AML-193 (cell line): ENCODE results near the gene SLC9B1.
"Not testable (repeated sequence)": the region's sequence is repeated elsewhere in the genome, so short reads cannot be mapped to it uniquely, and the experiment has no call there.

ENCODE experiments used
- DNase-seq, 2 experiments: peaks; one replicate each; lab custom pipeline; 2025; lab: John Stamatoyannopoulos, UW

SLC9B1 gene

DNA sequence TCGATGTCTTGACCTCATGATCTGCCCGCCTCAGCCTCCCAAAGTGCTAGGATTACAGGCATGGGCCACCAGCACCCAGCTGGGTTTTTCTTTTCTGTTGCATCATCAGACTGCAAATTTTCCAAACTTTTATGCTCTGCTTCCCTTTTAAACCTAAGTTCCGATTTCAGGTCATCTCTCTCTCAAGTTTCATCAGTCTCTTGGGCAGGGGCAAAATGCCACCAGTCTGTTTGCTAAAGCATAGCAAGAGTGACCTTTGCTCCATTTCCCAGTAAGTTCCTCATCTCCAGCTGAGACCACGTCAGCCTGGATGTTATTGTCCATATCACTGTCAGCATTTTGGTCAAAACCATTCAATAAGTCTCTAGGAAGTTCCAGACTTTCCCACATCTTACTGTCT, 141.2 kb downstream of the SLC9B1 start:
- DNase-seq: not testable (repeated sequence)

DNA sequence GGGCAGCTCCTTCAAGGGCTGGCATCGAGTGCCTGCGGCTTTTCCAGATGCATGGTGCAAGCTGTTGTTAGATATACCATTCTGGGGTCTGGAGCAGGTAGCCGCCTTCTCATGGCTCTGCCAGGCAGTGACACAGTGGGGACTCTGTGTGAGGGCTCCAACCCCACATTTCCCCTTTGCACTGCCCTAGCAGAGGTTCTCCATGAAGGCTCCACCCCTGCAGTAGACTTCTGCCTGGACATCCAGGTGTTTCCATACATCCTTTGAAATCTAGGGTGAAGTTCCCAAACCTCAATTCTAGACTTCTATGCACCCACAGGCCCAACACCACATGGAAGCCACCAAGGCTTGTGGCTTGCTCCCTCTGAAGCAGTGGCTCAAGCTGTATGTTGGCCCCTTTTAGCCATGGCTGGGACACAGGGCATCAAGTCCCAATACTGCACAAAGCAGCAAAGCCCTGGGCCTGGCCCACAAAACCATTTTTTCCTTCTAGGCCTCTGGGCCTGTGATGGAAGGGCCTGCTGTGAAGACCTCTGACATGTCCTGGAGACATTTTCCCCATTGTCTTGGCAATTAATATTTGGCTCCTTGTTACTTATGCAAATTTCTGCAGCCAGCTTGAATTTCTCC, 141.9 kb downstream of the SLC9B1 start:
- DNase-seq: not testable (repeated sequence)

DNA sequence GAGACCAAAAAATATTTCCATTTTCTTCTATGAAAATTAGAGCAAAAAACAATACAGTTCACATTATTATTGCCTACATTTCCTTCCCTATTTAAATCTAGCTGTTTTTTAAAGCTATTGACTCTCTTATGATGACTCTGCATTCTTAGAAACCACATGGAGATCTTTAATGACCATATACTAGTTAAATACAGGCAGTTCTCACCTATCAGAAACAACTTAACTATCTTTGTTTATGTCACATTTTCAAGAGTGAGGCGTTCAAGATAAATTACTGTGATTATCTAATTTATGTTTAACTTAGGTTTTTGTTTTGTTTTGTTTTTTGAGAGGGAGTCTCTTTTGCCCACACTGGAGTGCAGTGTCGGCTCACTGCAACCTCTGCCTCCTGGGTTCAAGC, 147.7 kb downstream of the SLC9B1 start:
- DNase-seq: peak; percentile 48 to 49

DNA sequence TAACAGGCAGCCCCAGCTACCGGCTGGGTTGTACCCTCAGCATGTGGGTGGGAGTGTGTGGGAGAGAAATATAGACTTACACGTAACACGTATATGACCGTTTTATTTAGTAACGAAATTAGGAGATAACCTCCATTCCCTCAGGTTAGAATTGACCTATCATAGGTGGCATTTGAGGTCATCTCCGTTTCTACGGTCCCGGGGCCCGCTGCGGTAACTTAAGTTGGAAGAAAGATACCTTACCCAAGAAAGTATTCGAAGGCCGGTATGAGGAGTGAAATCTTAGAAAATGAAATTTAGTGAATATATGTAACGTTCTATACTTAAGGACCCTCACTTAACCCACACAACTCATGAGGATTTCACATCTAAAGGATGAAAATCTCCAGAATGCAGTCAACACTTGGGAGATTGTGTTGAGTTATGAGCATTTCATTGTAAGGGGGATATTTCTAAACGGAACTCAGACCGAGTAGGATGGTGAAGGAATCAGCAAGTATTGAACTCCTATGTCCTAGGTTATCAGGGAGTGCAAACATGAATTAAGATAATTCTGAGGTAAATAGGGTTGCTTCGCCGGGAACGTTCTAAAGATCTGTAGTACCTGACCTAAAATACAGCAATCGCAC, 149.8 kb downstream of the SLC9B1 start:
- peak in 1 of 2 experiments; percentile 37 for DNase-seq

DNA sequence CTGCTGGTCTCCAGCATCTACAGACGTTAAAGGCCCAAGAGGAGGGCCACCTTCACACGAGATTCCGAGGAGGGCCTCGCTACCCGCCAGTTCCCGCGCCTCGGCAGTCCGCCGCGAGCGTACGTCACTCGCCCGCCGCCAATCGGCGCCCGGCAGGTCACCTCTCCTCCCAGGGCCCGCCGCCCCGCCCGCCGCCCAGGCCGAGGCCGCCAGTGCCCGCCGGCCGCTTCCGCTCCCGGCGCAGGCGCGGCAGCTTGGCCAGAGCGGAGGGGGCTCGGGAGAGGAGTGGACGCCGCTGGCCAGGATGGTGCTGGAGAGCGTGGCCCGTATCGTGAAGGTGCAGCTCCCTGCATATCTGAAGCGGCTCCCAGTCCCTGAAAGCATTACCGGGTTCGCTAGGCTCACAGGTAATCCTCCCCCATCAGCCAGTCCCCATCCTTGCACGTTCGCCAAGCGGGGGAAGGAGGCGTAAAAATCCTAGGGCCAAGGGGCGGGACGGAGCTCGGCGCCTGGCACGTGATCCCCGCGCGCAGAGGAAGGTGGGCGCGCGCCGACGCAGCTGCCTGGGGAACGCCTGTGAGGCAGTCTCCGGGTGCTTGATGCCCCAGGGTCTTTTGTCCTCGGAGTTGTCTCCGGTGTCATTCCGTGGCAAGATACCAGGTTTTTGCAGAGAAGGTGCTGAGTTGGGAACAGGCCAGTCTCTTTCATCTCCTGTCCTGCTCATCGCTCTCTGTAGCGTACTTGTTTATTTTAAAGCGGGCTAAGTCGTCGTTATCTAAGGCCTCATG, 150.5 kb downstream of the SLC9B1 start, which contains the start of gene CISD2:
Gene CISD2, plus strand, starts transcription at position 212 of the 788 bp plus-strand sequence. Its CDS starts 93 bp downstream, at position 305.
- DNase-seq: peak; percentile 84 to 86

DNA sequence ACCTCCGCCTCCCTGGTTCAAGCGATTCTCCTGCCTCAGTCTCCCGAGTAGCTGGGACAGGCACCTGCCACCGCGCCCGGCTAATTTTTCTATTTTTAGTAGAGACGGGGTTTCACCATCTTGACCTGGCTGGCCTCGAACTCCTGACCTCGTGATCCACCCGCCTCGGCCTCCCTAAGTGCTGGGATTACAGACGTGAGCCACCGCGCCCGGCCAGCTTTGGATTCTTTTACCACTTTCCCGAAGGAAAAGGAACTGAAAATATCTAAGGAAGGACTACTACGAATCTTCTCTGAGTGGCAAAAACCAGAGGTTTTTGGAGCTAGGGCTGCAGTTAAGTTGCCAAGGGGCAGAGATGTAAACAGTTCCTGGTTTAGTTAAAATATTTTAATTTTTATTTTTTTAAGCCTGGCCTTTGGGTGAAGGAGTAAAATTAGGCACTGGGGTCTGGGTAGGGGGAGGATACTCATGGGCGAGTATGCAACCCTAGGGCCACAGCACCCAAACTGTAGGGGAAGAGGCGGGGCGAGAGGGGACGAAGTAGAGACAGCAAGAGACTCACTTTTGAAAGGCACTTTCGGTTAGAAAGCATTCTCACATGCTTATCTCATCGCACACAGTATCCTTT, 151.2 kb downstream of the SLC9B1 start:
- no peak for DNase-seq

DNA sequence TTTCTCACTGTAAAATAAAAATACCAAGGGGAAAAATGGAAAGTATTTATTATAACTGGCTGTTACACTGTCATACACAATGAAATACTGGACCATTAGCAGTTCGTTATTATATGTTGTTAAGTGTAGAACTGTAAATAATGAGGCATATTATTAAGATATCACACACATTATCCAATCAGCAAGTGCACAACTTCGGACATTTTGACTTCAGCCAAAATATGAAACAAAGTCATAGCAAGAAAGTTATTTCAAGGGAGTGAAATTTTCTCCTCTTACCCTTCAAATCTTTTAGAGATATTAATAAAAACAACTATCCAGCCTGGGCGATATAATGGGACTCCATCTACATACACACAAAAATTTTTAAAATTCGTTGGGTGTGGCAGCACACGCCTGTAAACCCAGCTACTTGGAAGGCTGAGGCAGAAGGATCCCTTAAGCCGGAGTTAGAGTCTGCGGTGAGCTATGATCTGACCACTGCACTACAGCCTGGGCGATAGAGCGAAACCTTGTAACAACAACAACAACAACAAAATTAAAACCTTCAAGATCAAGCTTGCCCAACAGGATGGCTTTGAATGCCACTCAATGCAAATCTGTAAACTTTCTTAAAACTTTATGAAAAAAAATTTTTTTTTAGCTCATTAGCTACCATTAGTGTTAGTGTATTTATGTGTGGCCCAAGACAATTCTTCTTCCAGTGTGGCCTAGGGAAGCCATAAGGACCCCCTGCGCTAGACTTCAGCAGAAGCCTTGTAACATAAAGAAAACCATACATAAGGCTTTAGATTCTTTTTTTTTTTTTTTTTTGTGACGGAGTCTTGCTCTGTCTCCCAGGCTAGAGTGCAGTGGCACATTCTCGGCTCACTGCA, 152.0 kb downstream of the SLC9B1 start:
- peak; percentile 25 to 35 for DNase-seq

DNA sequence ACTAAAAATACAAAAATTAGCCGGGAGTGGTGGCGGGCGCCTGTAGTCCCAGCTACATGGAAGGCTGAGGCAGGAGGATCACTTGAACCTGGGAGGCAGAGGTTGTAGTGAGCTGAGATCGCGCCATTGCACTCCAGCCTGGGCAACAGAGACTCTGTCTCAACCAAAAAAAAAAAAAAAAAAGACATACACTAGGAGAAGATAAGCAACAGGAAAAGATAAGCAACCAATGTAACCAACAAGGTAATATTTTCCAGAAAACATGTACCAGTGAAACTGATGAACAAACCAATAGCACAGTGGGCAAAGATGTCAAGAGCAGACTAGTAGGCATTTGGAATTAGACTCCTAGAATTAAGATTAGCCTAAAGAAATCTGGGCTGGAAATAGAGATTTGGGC, 154.2 kb downstream of the SLC9B1 start:
- DNase-seq: not testable (repeated sequence)

DNA sequence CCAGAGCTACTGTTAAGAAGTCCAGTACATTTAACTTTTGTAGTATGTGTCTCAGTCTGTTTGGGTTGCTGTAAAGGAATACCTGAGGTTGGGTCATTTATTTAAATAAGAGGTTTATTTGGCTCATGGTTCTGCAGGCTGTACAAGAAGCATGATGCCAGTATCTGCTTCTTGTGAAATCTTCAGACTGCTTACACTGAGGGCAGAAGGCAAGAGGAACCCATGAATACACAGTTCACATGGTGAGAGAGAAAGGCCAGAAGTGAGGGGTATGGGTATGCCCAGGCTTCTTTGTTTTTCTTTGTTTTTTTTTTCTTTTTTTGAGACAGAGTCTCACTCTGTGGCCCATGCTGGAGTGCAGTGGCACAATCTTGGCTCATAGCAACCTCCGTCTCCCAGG, 156.8 kb downstream of the SLC9B1 start:
- peak in 1 of 2 experiments; percentile 12 for DNase-seq

DNA sequence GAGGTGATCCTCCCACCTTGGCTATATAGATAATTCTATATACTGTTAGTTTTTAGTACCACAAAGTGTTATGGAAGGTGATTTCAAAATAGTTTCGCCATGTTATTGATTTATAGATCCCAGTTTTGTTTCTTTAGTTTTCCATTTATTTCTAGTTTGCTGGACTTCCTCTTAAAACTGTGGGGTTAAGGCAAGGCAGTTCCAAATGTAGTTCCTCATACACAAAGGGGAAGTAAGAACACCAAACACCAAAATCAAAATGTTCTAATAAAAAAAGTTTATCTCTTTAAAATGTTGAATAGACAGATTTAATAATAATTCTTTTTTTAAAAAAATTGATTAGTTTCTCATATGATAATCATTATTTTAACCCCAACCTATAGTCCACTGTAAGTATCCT, 157.5 kb downstream of the SLC9B1 start:
- peak; percentile 71 to 81 for DNase-seq

DNA sequence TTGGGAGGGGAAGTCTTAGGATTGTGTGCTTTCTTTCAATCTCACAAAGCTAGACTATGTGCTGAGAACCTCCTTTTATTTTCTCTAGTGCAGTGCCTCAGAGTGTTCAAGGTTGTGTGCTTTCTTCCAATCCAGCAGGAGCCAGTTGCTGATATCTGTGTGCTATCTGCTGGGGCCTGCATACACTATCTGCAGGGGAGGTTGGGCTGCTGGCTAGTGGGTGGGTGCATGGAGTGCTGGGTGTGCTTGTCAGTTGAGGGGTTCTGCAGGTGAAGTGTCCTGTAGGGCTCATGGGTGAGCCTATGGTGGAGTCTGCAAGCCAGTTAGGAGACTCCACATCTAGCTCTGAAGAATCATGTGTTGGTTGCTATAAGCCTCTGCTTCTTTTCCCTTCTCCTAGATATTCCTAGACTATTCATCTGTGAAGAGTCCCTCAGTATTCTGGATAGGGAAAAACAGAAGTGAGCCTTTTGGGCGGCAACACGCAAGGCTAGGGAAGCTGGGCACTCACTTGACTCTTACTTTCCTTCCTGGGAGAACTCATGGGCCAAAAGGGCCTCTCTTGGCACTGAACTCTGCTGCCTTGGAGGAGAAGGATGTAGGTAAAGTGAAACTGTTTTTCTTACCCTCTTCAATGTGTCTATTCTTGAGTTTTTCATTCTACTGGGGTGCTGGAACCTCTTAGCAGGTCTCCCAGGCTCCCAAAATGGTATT, 158.7 kb downstream of the SLC9B1 start:
- DNase-seq: no peak

DNA sequence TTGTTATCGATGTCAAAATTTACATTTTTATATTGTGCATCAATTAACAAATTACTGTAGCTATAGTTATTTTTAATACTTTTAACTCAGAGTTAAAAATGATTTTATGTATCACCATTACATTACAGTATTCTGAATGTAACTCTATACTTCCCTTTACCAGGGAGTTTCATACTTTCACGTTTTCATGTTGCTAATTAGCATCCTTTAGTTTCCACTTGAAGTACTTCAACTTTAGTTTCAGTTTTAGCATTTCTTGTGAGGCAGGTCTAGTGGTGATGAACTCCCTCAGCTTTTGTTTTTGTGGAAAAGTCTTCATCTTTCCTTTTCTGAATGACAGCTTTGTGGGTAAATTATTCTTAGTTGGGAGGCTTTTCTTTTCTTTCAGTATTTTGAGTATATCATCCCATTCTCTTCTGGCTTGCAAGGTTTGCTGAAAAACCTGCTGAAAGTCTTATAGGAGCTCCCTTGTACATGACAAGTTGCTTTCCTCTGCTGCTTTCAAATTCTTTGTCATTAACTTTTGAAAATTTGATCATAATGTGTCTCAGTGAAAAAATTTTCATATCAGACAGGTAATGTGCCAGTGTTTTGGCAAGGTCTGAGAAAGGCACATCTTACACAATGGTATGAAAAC, 160.6 kb downstream of the SLC9B1 start:
- no peak for DNase-seq
